Keratinocyte (primary cell): Measurements from ENCODE around the gene ERGIC1. TPM values are rescaled to one million over a fixed set of nuclear protein-coding genes. Genes with fewer than 3 reads are reported as not detected.
A peak's percentile ranks its signal among the peaks of the same experiment; 100 is the strongest.

Experiments
- DNase-seq: peaks from one replicate; pipeline ENCODE4 v3.0.0-alpha.2; 2011; ENCODE audit warnings: low read depth, missing footprints, low spot score
- FAIRE-seq: peaks from 2 replicates; lab custom pipeline; 2011; peaks lifted over from hg19 to GRCh38; lab: Jason Lieb, UNC
- H2AFZ ChIP-seq: 2 replicates; pipeline ENCODE4 v1.6.0; 2012; ENCODE audit warnings: low read length, control low read depth, inconsistent platforms; ENCODE audit not compliant: control insufficient read depth
- H3K27ac ChIP-seq: 2 replicates; pipeline ENCODE4 v1.5.1; 2011; ENCODE audit warnings: low read length; ENCODE audit not compliant: control insufficient read depth, insufficient read depth
- H3K27me3 ChIP-seq: 3 replicates; pipeline ENCODE4 v1.6.0; 2011; ENCODE audit warnings: low read length; ENCODE audit not compliant: control insufficient read depth, insufficient read depth; ENCODE audit errors: extremely low read depth
- H3K36me3 ChIP-seq, 2 experiments: 2 replicates in 1 of 2; 3 replicates in 1 of 2; pipeline ENCODE4 v1.5.1; 2011; ENCODE audit warnings: low read length in 2 of 2, mild to moderate bottlenecking in 1 of 2; ENCODE audit not compliant: control insufficient read depth in 2 of 2, insufficient read depth in 2 of 2; ENCODE audit errors: extremely low read depth in 1 of 2
- H3K4me1 ChIP-seq: 3 replicates; pipeline ENCODE4 v1.5.1; 2011; ENCODE audit warnings: low read length; ENCODE audit not compliant: control insufficient read depth, insufficient read depth; ENCODE audit errors: extremely low read depth
- H3K4me2 ChIP-seq: 3 replicates; pipeline ENCODE4 v1.6.0; 2011; ENCODE audit warnings: low read depth, low read length; ENCODE audit not compliant: control insufficient read depth, insufficient read depth; ENCODE audit errors: extremely low read depth
- H3K4me3 ChIP-seq, 3 experiments: fragments of 200-600 bp in 1 of 3; sonication (generic) in 1 of 3; 2 replicates in 2 of 3; 3 replicates in 1 of 3; pipeline ENCODE4 v1.5.1; 2011 to 2016; ENCODE audit warnings: low read length in 3 of 3, mild to moderate bottlenecking in 3 of 3, control low read depth in 2 of 3, inconsistent platforms in 1 of 3, low read depth in 1 of 3, mixed read lengths in 1 of 3, mixed run types in 1 of 3, moderate library complexity in 1 of 3; ENCODE audit not compliant: control insufficient read depth in 2 of 3, insufficient read depth in 2 of 3; ENCODE audit errors: extremely low read depth in 1 of 3
- H3K79me2 ChIP-seq: 2 replicates; pipeline ENCODE4 v1.6.0; 2012; ENCODE audit warnings: low read length; ENCODE audit not compliant: control insufficient read depth, insufficient read depth
- H3K9ac ChIP-seq: 3 replicates; pipeline ENCODE4 v1.6.0; 2011; ENCODE audit warnings: low read length; ENCODE audit not compliant: control insufficient read depth, insufficient read depth; ENCODE audit errors: extremely low read depth
- H3K9me1 ChIP-seq: 3 replicates; pipeline ENCODE4 v1.6.0; 2011; ENCODE audit warnings: low read length; ENCODE audit not compliant: control insufficient read depth, insufficient read depth; ENCODE audit errors: extremely low read depth
- H3K9me3 ChIP-seq: 2 replicates; pipeline ENCODE4 v1.5.1; 2012; ENCODE audit warnings: low read depth, low read length; ENCODE audit not compliant: control insufficient read depth
- H4K20me1 ChIP-seq: 3 replicates; pipeline ENCODE4 v1.6.0; 2011; ENCODE audit warnings: low read length; ENCODE audit not compliant: control insufficient read depth, insufficient read depth; ENCODE audit errors: extremely low read depth
- CTCF ChIP-seq, 3 experiments: IDR thresholded peaks in 1 of 3; conservative IDR thresholded peaks in 1 of 3; optimal IDR thresholded peaks in 1 of 3; 2 replicates in 2 of 3; 3 replicates in 1 of 3; pipeline versions ENCODE3 to v1.5.1; 2011; ENCODE audit warnings: low read length in 3 of 3, mild to moderate bottlenecking in 3 of 3, moderate library complexity in 2 of 3, control low read depth in 1 of 3, inconsistent platforms in 1 of 3; ENCODE audit not compliant: insufficient read depth in 2 of 3; ENCODE audit errors: extremely low read depth in 1 of 3
- EZH2 ChIP-seq: IDR thresholded peaks from one replicate; pipeline ENCODE4 v1.6.1; 2012; ENCODE audit warnings: inconsistent platforms, mild to moderate bottlenecking, low read length, moderate library complexity
- dilution Hi-C: fragments of 300-500 bp; cut with MboI; formaldehyde crosslinking; loops from one replicate; pipeline ENCODE4 v1.7.0; 2020; ENCODE audit warnings: low sequenced_read_pairs; ENCODE audit not compliant: extremely low pct_ligation_motif_present
- polyA plus RNA-seq, 5 experiments: library from polyadenylated mRNA; depleted of rRNA in 3 of 5; stranded (reverse) in 3 of 5; stranded (forward) in 1 of 5; unstranded in 1 of 5; fragments of >200 nt; gene quantifications; 1 replicate in 1 of 5; 2 replicates in 3 of 5; 3 replicates in 1 of 5; pipeline versions ENCODE4 v1.2.1 to v1.2.3, GENCODE V29; 2011 to 2012; ENCODE audit warnings: missing spikeins in 2 of 5, low read depth in 1 of 5, low replicate concordance in 1 of 5

Gene ERGIC1
- polyA plus RNA-seq, 1 donor (not counting 4 experiments of a cell fraction or from before 2014, with no cell fraction given) = 93.4 TPM

DNA sequence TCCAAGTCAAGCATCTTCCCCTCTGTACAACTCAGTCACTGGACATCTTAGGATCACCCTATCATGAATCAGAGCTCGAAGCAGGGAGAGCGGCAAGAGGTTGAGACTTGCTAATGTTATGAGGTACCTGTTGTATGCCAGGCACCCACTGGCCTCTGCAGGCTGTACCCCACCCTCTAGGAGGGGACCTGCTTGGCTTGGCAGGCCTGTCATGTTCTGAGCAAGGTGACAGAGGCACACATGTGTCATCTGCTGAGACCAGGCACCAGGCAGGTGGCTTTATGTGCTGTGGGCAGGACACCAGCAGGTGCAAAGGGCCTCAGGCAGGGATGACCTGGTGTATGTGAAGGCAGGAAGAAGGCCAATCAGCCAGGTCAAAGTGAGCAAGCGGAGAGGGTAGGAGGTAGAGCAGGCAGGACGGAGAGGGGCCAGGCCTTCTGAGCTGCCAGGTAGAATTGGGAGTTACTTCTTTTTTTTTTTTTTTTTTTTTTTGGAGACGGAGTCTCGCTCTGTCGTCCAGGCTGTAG, 64.9 kb downstream of the ERGIC1 start:
- H3K79me2 ChIP-seq = no peaks in the 10 kb centered on the region
- no peak overlapping the region for H2AFZ ChIP-seq
- no peak for TF ChIP-seq CTCF (optimal IDR thresholded peaks at IDR 0.05 in 1 of 3, IDR thresholded peaks at IDR 0.05 in 1 of 3, conservative IDR thresholded peaks at IDR 0.05 in 1 of 3; ENCODE audit: extremely low read depth in 1 of 3, insufficient read depth in 2 of 3, low read length in 3 of 3)
- no peak for TF ChIP-seq EZH2
- FAIRE-seq (no peak), DNase-seq (no peak)
- H3K27me3 ChIP-seq = no peaks in the 10 kb centered on the region
- no peaks in the 10 kb centered on the region for H3K9me3 ChIP-seq
- no peaks in the 10 kb centered on the region for H3K9me1 ChIP-seq
- H3K4me2 ChIP-seq = no peak overlapping the region
- H4K20me1 ChIP-seq = no peaks in the 10 kb centered on the region
- H3K27ac ChIP-seq = no peak overlapping the region
- H3K4me1 ChIP-seq = peaks cover 41% of the 10 kb centered on the region
- dilution Hi-C loops = no loop called here
- H3K4me3 ChIP-seq = no peak overlapping the region
- H3K36me3 ChIP-seq = peaks cover 8 to 18% of the 10 kb centered on the region in 2 experiments
- H3K9ac ChIP-seq = no peak overlapping the region

- Histone ChIP-seq H3K9ac (peak overlapping the region; percentile 66), H3K4me1 (peaks cover 46% of the 10 kb centered on the region), H3K27me3 (no peaks in the 10 kb centered on the region), H3K9me3 (no peaks in the 10 kb centered on the region), H3K79me2 (no peaks in the 10 kb centered on the region), H3K9me1 (no peaks in the 10 kb centered on the region), H3K4me3 (no peak overlapping the region), H4K20me1 (no peaks in the 10 kb centered on the region), H3K4me2 (peak overlapping the region; percentile 43), H3K27ac (peak overlapping the region; percentile 89), H3K36me3 (peaks cover 8 to 18% of the 10 kb centered on the region in 2 experiments), H2AFZ (no peak overlapping the region)
- DNase-seq (no peak), FAIRE-seq (no peak)
- TF ChIP-seq EZH2 (no peak), CTCF (optimal IDR thresholded peaks at IDR 0.05 in 1 of 3, IDR thresholded peaks at IDR 0.05 in 1 of 3, conservative IDR thresholded peaks at IDR 0.05 in 1 of 3; ENCODE audit: extremely low read depth in 1 of 3, insufficient read depth in 2 of 3, low read length in 3 of 3) (no peak)
- dilution Hi-C loops = no loop called here
These were observed 65.4 kb downstream of the ERGIC1 start for GRCh38 chr5:172899436-172899835.
